Measurements from ENCODE around the gene IFIT2. TPM values are rescaled to one million over a fixed set of nuclear protein-coding genes. Genes with fewer than 3 reads are reported as not detected.
"Not testable (repeated sequence)": the region's sequence is repeated elsewhere in the genome, so short reads cannot be mapped to it uniquely, and the experiment has no call there.

IFIT2 gene
- total RNA-seq, 1 experiment from 2014 or later, result 1.7 TPM

DNA sequence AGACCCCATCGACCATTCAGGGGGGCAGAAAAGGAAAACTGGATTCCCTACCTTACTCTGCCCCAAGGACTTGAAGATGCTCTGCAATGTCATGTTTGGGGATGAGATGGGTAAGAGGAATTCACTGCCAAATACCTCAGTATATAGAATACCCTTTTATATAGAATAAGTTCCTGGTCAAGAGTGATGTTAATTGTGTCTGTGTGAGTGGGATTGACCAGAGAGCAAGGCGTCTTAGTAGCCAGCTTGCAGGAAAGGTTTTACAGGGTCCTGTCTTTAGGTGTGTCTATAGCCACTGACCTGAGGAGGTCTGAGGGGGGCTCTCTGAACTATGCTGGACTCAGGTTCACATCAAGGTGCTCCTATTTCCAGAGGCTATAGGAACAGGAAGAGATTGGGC is 27.3 kb downstream of the IFIT2 start:
- in situ Hi-C loops (cut with HindIII; ENCODE audit: low pct_unique_long_range_greater_than_20kb, low sequenced_read_pairs), result no loop called here
- no peak for DNase-seq (ENCODE audit: low read depth, low spot score)

DNA sequence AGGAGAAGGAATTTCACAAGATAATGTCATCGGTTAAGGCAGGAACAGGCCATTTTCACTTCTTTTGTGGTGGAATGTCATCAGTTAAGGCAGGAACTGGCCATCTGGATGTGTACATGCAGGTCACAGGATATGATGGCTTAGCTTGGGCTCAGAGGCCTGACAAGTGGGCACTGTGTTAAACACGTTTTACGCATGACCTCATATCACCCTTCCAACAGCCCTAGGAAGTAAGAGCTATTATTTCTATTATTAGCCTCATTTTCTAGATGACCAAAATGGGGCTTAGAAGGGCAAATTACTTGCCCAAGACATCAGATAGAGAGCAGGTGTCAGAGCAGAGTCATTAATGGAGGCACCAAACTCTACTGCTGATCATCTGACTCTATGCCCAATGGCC is 28.2 kb downstream of the IFIT2 start:
- DNase-seq (ENCODE audit: low read depth, low spot score); in situ Hi-C loops (cut with HindIII; ENCODE audit: low pct_unique_long_range_greater_than_20kb, low sequenced_read_pairs): not testable (repeated sequence)

DNA sequence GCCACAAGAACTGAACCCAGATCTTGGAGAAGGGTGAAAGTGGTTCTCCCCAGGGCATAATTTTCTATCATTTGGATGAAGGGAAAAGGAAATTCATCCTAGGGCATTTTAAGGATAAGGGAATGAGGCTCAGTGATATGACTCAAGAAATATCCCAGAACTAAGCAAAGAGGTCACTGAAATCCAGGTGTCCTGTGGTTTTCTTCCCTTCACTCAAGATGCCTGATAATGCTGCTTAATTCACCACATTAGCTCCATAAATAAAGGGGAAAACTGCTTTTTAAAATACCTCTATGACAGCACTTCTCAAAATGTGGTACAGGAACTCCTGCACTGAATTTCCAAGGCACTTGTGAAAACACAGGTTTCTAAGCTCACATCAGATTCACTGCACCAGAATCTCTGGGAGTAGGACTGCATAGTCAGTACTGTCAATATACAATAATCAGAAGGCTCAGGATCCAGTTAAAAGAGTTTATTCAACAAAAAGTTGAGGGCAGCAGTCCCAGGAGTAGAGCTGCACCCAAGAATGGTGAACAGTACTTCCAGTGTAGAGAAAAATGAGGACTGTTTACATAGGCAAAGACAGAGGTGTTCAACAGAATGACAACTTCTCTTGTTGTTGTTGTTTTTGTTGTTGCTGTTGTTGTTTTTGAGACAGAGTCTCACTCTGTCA is 28.8 kb downstream of the IFIT2 start:
- in situ Hi-C loops (cut with HindIII; ENCODE audit: low pct_unique_long_range_greater_than_20kb, low sequenced_read_pairs), result no loop called here

DNA sequence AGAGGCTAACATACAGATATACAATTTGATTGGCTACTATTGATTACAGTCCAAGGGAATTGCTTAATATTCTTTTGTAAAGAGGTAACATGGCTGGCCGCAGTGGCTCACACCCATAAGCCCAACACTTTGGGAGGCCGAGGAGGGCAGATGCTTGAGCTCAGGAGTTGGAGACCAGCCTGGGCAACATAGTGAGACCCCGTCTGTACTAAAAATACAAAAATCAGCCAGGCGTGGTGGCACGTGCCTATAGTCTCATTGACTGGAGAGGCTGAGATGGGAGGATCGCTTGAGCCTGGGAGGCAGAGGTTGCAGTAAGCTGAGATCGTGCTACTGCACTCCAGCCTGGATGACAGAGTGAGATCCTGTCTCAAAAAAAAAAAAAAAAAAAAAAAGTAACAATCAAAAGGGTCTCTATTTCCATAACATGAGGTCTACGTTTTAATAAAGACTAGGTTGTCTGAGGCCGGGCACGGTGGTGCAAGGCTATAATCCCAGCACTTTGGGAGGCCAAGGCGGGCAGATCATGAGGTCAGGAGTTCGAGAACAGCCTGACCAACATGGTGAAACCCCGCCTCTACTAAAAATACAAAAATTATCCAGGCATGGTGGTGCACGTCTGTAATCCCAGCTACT is 29.8 kb downstream of the IFIT2 start:
- in situ Hi-C loops (cut with HindIII; ENCODE audit: low pct_unique_long_range_greater_than_20kb, low sequenced_read_pairs); DNase-seq (ENCODE audit: low read depth, low spot score): not testable (repeated sequence)

More for the DNA sequence above, 28.8 kb downstream of the IFIT2 start:
- DNase-seq (ENCODE audit: low read depth, low spot score), result no peak

DNA sequence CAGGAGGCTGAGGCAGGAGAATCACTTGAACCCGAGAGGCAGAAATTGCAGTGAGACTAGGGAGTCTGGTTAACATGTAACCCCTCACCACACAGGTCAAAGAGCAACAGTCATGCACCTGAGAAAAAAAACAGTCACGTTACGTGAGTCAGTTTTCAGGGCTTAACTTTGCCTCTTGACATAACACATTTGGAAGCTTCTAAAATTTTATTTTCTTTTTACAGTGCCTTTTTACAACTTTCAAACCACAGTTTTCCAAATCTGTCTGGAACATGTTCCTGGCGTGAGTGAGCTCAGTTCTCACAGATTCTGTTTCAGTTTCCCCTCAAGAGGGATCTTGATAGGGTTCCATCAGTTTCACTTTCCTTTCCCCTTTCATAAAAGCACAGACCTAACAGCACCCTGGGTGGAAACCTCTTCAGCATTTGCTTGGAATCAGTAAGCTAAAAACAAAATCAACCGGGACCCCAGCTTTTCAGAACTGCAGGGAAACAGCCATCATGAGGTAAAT is 30.3 kb downstream of the IFIT2 start:
- peak; percentile 26 for DNase-seq (ENCODE audit: low read depth, low spot score)
- in situ Hi-C loops (cut with HindIII; ENCODE audit: low pct_unique_long_range_greater_than_20kb, low sequenced_read_pairs), result no loop called here

DNA sequence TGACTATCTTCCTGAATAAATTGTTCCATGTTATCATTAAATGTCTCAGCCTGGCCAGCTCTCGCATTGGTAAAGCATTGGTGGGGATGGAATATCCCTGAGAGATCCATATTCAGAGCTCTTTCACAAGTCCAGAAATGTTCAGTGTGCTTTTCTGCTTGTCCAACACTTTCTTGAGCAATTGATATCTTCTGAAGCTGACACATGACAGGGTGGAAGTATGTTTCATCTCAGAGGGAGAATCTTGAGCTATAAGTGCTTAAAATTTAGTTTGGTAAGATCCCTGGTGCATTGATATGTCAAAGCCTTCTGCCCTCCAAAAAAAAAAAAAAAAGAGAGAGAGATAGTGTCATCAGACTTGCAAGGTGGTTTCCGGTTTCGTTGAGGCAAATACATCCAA is 33.4 kb downstream of the IFIT2 start:
- no peak for DNase-seq (ENCODE audit: low read depth, low spot score)
- in situ Hi-C loops (cut with HindIII; ENCODE audit: low pct_unique_long_range_greater_than_20kb, low sequenced_read_pairs), result no loop called here

DNA sequence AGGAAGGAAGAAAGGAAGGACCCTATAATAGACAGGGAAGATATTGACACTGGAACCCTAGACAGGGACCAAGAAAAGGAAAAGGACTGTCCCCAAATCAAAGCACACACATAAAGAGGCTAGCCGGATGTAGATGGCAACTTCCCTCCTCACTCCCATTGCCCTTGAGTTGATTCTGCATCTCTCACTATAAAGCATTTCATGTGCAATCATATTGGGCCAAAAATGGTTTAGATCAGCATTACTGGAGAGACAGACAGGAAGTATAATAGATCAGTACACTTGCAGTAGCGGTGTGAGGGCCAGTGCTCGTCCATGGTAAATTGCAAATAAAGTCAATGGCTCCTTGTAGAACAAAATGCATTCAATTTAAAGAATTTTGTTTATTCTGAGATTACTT is 34.4 kb downstream of the IFIT2 start:
- in situ Hi-C loops (cut with HindIII; ENCODE audit: low pct_unique_long_range_greater_than_20kb, low sequenced_read_pairs), result no loop called here
- no peak for DNase-seq (ENCODE audit: low read depth, low spot score)

DNA sequence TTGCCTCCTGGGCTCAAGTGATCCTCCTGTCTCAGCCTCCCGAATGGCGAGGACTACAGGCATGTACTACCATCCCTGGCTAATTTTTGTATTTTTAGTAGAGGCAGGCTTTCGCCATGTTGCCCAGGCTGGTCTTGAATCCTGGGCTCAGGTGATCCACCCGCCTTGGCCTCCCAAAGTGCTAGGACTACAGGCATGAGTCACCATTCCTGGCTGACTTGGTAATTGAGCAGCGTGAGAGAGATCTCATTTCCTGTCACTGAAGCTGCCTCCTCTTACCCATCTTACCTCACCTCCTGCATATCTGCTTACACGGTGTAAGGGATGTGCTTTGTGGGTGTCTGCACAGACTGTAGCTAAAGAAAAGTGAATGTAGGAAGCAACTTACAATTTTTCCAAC is 35.6 kb downstream of the IFIT2 start:
- no peak for DNase-seq (ENCODE audit: low read depth, low spot score)
- in situ Hi-C loops (cut with HindIII; ENCODE audit: low pct_unique_long_range_greater_than_20kb, low sequenced_read_pairs), result no loop called here

DNA sequence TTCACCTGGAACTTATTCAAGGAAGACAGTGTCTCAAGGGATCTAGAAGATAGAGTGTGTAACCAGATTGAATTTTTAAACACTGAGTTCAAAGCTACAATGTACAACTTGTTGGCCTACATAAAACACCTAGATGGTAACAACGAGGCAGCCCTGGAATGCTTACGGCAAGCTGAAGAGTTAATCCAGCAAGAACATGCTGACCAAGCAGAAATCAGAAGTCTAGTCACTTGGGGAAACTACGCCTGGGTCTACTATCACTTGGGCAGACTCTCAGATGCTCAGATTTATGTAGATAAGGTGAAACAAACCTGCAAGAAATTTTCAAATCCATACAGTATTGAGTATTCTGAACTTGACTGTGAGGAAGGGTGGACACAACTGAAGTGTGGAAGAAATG is 36.9 kb downstream of the IFIT2 start:
- DNase-seq (ENCODE audit: low read depth, low spot score), result no peak
- in situ Hi-C loops (cut with HindIII; ENCODE audit: low pct_unique_long_range_greater_than_20kb, low sequenced_read_pairs), result no loop called here

DNA sequence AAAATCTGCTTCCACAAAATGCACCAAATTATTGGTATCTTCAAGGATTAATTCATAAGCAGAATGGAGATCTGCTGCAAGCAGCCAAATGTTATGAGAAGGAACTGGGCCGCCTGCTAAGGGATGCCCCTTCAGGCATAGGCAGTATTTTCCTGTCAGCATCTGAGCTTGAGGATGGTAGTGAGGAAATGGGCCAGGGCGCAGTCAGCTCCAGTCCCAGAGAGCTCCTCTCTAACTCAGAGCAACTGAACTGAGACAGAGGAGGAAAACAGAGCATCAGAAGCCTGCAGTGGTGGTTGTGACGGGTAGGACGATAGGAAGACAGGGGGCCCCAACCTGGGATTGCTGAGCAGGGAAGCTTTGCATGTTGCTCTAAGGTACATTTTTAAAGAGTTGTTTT is 38.0 kb downstream of the IFIT2 start:
- in situ Hi-C loops (cut with HindIII; ENCODE audit: low pct_unique_long_range_greater_than_20kb, low sequenced_read_pairs), result no loop called here

DNA sequence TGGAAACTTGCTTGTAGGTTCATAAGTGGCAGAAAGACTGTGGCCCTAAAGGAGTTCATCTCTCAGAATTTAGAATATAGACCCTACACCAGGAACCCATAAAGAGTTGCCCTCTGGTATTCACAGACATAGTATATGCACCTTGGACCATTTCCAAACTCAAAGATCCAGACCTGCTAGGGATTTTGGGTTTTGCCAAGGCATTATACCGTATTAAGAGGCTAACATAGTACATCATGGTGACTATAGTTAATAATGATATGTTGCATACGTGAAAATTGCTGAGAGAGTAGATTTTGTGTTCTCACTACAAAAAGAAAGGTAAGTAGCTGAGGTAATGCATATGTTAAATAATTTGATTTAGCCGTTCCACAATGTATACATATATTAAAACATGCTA is 39.8 kb downstream of the IFIT2 start:
- DNase-seq (ENCODE audit: low read depth, low spot score), result no peak
- in situ Hi-C loops (cut with HindIII; ENCODE audit: low pct_unique_long_range_greater_than_20kb, low sequenced_read_pairs), result no loop called here

More for the DNA sequence above, 38.0 kb downstream of the IFIT2 start:
- DNase-seq (ENCODE audit: low read depth, low spot score), result no peak

DNA sequence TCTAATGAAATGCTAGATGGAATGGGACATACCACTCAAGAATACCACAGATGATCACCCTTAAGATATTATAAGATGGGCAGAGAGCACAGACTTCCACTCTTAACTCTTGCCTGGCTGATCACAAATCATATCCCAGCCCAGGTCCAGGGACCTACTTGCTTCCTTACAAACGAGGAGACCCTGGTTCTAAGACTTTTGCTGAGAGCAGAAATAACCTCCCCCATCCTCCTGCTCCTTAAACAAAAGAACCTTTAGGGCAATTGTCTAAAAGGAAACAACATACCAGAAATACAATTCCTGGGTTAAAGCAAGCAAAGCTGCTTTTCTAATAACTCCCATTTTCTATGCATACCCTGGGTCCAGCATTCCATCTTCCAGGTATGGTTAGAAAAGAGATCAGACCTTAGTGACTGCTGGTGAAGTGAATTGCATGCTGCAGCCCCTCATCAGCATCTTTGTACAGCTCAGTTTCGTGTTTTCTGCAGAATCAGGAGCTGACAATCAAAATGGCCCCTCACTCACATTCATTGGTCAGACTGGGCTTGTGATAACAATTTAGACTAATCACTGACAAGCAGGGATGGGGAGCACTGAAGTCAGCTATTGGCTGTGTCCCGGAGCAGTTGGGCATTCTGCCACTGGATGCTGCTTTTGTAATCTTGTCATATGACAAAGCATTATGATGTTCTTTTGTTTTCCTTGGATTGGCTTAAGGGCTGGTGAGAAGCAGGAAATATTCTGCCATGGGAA is 40.5 kb downstream of the IFIT2 start:
- in situ Hi-C loops (cut with HindIII; ENCODE audit: low pct_unique_long_range_greater_than_20kb, low sequenced_read_pairs), result no loop called here
- peak; percentile 28 for DNase-seq (ENCODE audit: low read depth, low spot score)

DNA sequence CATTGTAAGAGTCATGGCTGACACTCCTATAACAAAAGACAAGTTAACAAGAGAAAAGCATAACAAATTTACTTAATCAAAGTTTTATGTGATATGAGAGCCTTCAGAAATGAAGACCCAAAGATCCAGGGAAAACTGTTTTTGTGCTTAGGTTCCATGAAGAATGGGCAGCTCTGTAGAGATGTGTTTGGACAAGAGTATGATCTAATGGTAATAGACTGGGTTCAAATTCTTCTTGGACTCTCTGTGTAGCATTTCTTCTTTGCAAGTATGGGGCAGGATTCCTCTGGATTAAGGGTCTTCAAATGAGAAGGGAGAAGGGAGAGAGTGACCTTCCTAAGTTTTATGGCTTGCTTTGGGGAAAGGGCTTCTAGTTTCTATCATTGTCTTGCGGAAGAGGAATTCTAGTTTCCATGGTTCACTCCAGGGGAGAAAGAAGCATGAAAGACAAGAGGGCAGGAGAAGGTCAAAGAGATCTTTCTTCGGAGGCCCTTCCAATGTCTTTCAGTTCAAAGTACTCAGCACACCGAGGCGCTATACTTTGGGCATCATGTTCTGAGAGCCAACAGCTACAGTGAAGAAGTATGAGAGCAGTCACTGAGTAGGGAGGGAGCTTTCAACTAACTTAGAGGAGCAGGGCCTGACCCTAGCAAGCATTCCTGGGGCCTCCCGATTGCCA is 41.4 kb downstream of the IFIT2 start:
- in situ Hi-C loops (cut with HindIII; ENCODE audit: low pct_unique_long_range_greater_than_20kb, low sequenced_read_pairs), result no loop called here
- no peak for DNase-seq (ENCODE audit: low read depth, low spot score)

DNA sequence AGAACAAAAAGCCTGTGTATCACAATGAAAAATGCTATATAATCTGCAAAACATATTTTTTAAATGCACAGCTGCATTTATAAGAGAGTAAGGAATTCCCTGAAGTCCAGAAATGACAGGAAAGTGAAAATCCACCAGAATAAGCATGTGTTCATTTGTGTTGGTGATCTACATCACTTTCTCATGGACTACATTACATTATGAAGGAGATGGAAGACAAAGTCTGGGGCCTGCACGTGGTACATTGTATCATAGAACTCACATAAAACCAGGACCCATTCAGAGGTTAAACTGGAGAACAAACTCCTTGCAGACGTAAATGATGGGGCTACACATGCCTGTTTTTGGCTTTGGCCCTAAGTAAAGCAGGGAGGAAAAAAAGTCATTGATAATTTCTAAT is 42.3 kb downstream of the IFIT2 start:
- no peak for DNase-seq (ENCODE audit: low read depth, low spot score)

DNA sequence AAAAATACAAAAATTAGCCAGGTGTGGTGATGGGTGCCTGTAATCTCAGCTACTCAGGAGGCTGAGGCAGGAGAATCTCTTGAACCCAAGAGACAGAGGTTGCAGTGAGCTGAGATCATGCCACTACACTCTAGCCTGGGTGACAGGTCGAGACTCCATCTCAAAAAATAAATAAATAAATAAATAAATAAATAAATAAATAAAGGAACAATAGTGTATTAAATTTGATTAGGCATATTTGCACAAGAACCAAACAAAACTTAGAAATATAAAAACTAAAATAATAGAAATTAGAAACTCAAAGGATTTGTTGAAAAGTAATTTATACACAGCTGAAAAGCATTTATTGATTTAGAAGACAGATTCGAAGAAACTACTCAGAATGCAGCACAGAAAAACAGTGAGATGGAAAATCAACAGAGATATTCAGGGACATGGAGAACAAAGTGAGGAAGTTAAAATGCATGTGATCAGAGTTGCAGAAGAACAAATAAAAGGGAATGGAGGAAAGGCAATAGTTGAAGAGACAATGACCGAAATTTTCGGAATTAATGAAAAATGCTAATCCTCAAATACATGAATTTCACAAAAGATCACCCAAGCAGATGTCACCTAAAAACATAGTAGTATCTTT is 43.6 kb downstream of the IFIT2 start:
- DNase-seq (ENCODE audit: low read depth, low spot score), result no peak
- in situ Hi-C loops (cut with HindIII; ENCODE audit: low pct_unique_long_range_greater_than_20kb, low sequenced_read_pairs), result no loop called here

More for the DNA sequence above, 42.3 kb downstream of the IFIT2 start:
- in situ Hi-C loops (cut with HindIII; ENCODE audit: low pct_unique_long_range_greater_than_20kb, low sequenced_read_pairs), result no loop called here

DNA sequence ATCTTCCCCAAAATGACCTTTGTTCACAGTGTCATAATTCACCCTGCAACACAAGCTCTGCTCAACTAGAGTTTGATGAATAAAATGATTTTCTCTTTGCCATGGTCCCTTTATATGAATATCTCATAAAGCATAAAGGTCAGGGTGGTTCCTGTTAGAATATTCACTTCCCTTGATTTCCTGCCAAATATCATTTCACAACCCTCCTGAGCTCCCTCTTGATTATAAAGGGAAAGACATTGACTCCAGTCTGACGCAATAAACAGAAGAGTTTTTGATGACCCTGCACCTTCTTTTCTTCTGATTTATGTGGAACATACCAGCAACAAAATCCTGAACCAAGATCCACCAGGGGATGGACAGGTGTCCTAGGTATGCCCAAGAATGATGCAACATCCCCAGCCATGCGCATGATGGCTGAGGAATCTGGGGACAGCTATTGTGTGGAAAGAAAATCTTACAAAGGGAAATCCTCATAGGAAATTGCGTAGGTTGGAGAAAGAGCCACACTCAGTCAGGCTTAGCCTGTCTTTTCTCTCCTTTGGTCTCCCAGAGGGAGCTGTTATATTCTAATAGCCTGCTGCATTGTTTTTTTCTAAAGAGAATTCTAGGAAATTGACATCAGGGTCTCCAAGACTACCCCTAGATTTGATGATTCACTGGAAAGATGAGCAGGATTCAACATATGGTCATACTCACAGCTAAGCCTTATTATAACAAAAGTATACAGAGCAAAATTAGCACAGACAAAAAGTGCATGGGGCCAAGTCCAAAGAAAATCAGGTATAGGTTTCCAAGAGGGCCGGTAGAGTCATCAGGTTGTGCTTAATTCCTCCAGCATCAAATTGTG is 44.8 kb downstream of the IFIT2 start:
- in situ Hi-C loops (cut with HindIII; ENCODE audit: low pct_unique_long_range_greater_than_20kb, low sequenced_read_pairs), result no loop called here

More for the DNA sequence above, 44.8 kb downstream of the IFIT2 start:
- DNase-seq (ENCODE audit: low read depth, low spot score), result peak; percentile 75

All from SK-MEL-5 (cell line).